Upper lobe of left lung (tissue), 4 donors: Measurements from ENCODE around the gene C7orf33.

Source experiments
- EP300 ChIP-seq, 4 donors: sonication (generic); formaldehyde crosslinking; IDR thresholded peaks; one replicate each; pipeline ENCODE4 v1.5.1; 2017; ENCODE audit warnings: antibody characterized with exemption in 4 of 4, control low read depth in 2 of 4
- POLR2A ChIP-seq, 4 donors: fragments of 450-650 bp; IDR thresholded peaks; one replicate each; pipeline ENCODE4 v1.5.1; 2016 to 2017; ENCODE audit warnings: antibody characterized with exemption in 4 of 4, mild to moderate bottlenecking in 2 of 4
- POLR2AphosphoS5 ChIP-seq, 2 donors: sonication (generic); formaldehyde crosslinking; IDR thresholded peaks; one replicate each; pipeline ENCODE4 v1.5.1; 2017; ENCODE audit warnings: antibody characterized with exemption in 2 of 2
- TF ChIP-seq, protein P1 (sequence below), 6 experiments: fragments of 450-650 bp in 4 of 6; fragments of 200-600 bp in 2 of 6; sonication (generic) in 2 of 6; IDR thresholded peaks; one replicate each; pipeline ENCODE4 v1.5.1; 2016 to 2019; ENCODE audit warnings: antibody characterized with exemption in 6 of 6

DNA sequence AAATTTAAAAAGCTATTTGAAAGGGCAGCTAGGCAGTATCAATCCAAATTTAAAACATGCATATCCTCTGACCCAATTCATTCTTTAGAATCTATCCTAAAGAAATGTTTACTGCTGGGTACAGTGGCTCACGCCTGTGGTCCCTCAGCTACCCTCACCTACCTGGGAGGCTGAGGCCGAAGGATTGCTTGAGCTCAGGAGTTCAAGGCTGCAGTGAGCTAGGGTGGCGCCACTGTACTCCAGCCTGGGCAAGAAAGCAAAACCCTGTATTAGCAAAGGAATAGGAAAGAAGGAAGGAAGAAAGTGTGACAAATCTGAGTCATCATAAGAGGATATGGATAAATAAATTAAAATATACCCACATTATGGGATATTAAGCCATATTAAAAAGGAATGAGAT lies 36.3 kb downstream of the C7orf33 start:
- TF ChIP-seq POLR2AphosphoS5 (IDR thresholded peaks at IDR 0.05) (no peak), POLR2A (IDR thresholded peaks at IDR 0.05) (no peak), EP300 (IDR thresholded peaks at IDR 0.05) (no peak)
- TF ChIP-seq, protein P1, sequence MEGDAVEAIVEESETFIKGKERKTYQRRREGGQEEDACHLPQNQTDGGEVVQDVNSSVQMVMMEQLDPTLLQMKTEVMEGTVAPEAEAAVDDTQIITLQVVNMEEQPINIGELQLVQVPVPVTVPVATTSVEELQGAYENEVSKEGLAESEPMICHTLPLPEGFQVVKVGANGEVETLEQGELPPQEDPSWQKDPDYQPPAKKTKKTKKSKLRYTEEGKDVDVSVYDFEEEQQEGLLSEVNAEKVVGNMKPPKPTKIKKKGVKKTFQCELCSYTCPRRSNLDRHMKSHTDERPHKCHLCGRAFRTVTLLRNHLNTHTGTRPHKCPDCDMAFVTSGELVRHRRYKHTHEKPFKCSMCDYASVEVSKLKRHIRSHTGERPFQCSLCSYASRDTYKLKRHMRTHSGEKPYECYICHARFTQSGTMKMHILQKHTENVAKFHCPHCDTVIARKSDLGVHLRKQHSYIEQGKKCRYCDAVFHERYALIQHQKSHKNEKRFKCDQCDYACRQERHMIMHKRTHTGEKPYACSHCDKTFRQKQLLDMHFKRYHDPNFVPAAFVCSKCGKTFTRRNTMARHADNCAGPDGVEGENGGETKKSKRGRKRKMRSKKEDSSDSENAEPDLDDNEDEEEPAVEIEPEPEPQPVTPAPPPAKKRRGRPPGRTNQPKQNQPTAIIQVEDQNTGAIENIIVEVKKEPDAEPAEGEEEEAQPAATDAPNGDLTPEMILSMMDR (IDR thresholded peaks at IDR 0.05) = no peak
